Vagina (tissue), 2 donors: ENCODE measurements around the gene TMEM86A. TPM values are rescaled to one million over a fixed set of nuclear protein-coding genes. Genes with fewer than 3 reads are reported as not detected.

Experiments used
- DNase-seq, 2 donors: peaks; one replicate each; pipeline ENCODE4 v3.0.0-alpha.2; 2017; ENCODE audit errors: extremely low spot score in 2 of 2
- H3K27ac ChIP-seq: fragments of 200-600 bp; sonication (generic); one replicate; pipeline ENCODE4 v1.5.1; 2019
- H3K27me3 ChIP-seq: fragments of 200-600 bp; sonication (generic); one replicate; pipeline ENCODE4 v1.5.1; 2019
- H3K36me3 ChIP-seq, 2 donors: fragments of 200-600 bp; sonication (generic); one replicate each; pipeline ENCODE4 v1.5.1; 2017 to 2019
- H3K4me1 ChIP-seq: fragments of 200-600 bp; sonication (generic); one replicate; pipeline ENCODE4 v1.5.1; 2019
- H3K4me3 ChIP-seq, 2 donors: fragments of 200-600 bp; sonication (generic); 1 replicate in 1 of 2; 2 replicates in 1 of 2; pipeline ENCODE4 v1.5.1; 2016 to 2019
- H3K9me3 ChIP-seq: fragments of 200-600 bp; sonication (generic); one replicate; pipeline ENCODE4 v1.5.1; 2019
- POLR2A ChIP-seq, 2 donors: fragments of 450-650 bp; IDR thresholded peaks; one replicate each; pipeline ENCODE4 v1.6.1; 2017; ENCODE audit warnings: antibody characterized with exemption in 2 of 2, mild to moderate bottlenecking in 2 of 2, moderate library complexity in 2 of 2
- POLR2AphosphoS5 ChIP-seq, 2 donors: sonication (generic); formaldehyde crosslinking; IDR thresholded peaks; one replicate each; pipeline ENCODE4 v1.9.0; 2017; ENCODE audit warnings: antibody characterized with exemption in 2 of 2, mild to moderate bottlenecking in 2 of 2, low read depth in 1 of 2; ENCODE audit not compliant: insufficient read depth in 1 of 2
- intact Hi-C: fragments of 100-400 bp; cut with DNase I; formaldehyde crosslinking; loops from one replicate; pipeline ENCODE4 v1.15.1; 2023
- total RNA-seq: library from RNA; depleted of rRNA; stranded (reverse); fragments of >200 nt; gene quantifications from one replicate; pipeline ENCODE4 v1.2.3, GENCODE V29; 2016
- TF ChIP-seq, protein P1 (sequence below), 3 experiments: fragments of 450-650 bp in 2 of 3; fragments of 200-600 bp in 1 of 3; sonication (generic) in 1 of 3; IDR thresholded peaks; one replicate each; pipeline ENCODE4 v1.5.1; 2017 to 2019; ENCODE audit warnings: antibody characterized with exemption in 3 of 3, mild to moderate bottlenecking in 2 of 3, moderate library complexity in 2 of 3

TMEM86A gene
- total RNA-seq, 1 donor from 2014 or later: 26.8 TPM

- Histone ChIP-seq H3K27me3 (no peaks in the 10 kb centered on the region), H3K4me1 (no peaks in the 10 kb centered on the region), H3K9me3 (no peaks in the 10 kb centered on the region), H3K4me3 (no peak overlapping the region), H3K36me3 (no peaks in the 10 kb centered on the region), H3K27ac (no peak overlapping the region)
- no peak for DNase-seq
- TF ChIP-seq, protein P1, sequence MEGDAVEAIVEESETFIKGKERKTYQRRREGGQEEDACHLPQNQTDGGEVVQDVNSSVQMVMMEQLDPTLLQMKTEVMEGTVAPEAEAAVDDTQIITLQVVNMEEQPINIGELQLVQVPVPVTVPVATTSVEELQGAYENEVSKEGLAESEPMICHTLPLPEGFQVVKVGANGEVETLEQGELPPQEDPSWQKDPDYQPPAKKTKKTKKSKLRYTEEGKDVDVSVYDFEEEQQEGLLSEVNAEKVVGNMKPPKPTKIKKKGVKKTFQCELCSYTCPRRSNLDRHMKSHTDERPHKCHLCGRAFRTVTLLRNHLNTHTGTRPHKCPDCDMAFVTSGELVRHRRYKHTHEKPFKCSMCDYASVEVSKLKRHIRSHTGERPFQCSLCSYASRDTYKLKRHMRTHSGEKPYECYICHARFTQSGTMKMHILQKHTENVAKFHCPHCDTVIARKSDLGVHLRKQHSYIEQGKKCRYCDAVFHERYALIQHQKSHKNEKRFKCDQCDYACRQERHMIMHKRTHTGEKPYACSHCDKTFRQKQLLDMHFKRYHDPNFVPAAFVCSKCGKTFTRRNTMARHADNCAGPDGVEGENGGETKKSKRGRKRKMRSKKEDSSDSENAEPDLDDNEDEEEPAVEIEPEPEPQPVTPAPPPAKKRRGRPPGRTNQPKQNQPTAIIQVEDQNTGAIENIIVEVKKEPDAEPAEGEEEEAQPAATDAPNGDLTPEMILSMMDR (IDR thresholded peaks at IDR 0.05): no peak
- TF ChIP-seq POLR2A (IDR thresholded peaks at IDR 0.05): no peak
- no peak for TF ChIP-seq POLR2AphosphoS5 (IDR thresholded peaks at IDR 0.05; ENCODE audit: insufficient read depth in 1 of 2, low read depth in 1 of 2)
- intact Hi-C loops: loop anchor here (10.0 kb wide), 1 partner anchor 622 kb away; no protein-coding TSS in a partner anchor
These were observed 38.1 kb downstream of the TMEM86A start for GRCh38 chr11:18736590-18737148.

GRCh38 chr11:18737642-18738041 is 39.1 kb downstream of the TMEM86A start:
- TF ChIP-seq, protein P1 (IDR thresholded peaks at IDR 0.05): no peak
- TF ChIP-seq POLR2AphosphoS5 (IDR thresholded peaks at IDR 0.05; ENCODE audit: insufficient read depth in 1 of 2, low read depth in 1 of 2) (no peak), POLR2A (IDR thresholded peaks at IDR 0.05) (no peak)
- H3K9me3 ChIP-seq: no peaks in the 10 kb centered on the region
- no peak for DNase-seq
- no peaks in the 10 kb centered on the region for H3K27me3 ChIP-seq
- no peaks in the 10 kb centered on the region for H3K4me1 ChIP-seq
- intact Hi-C loops: loop anchor here (10.0 kb wide), 1 partner anchor 623 kb away; no protein-coding TSS in a partner anchor
- H3K27ac ChIP-seq: no peak overlapping the region
- H3K4me3 ChIP-seq: no peak overlapping the region
- no peaks in the 10 kb centered on the region for H3K36me3 ChIP-seq

- Histone ChIP-seq H3K9me3 (no peaks in the 10 kb centered on the region), H3K4me3 (no peak overlapping the region), H3K27me3 (no peaks in the 10 kb centered on the region), H3K4me1 (no peaks in the 10 kb centered on the region), H3K36me3 (no peaks in the 10 kb centered on the region), H3K27ac (no peak overlapping the region)
- no peak for TF ChIP-seq POLR2A (IDR thresholded peaks at IDR 0.05)
- TF ChIP-seq, protein P1 (IDR thresholded peaks at IDR 0.05): no peak
- no peak for TF ChIP-seq POLR2AphosphoS5 (IDR thresholded peaks at IDR 0.05; ENCODE audit: insufficient read depth in 1 of 2, low read depth in 1 of 2)
- intact Hi-C loops: loop anchor here (10.0 kb wide), 1 partner anchor 625 kb away; no protein-coding TSS in a partner anchor
- no peak for DNase-seq
These were observed 41.1 kb downstream of the TMEM86A start for GRCh38 chr11:18739685-18740084.

- intact Hi-C loops: no loop called here
- Histone ChIP-seq H3K27ac (no peak overlapping the region), H3K4me3 (no peak overlapping the region), H3K27me3 (no peaks in the 10 kb centered on the region), H3K36me3 (no peaks in the 10 kb centered on the region), H3K4me1 (no peaks in the 10 kb centered on the region), H3K9me3 (no peaks in the 10 kb centered on the region)
- no peak for DNase-seq
- TF ChIP-seq, protein P1 (IDR thresholded peaks at IDR 0.05): no peak
- TF ChIP-seq POLR2AphosphoS5 (IDR thresholded peaks at IDR 0.05; ENCODE audit: insufficient read depth in 1 of 2, low read depth in 1 of 2) (no peak), POLR2A (IDR thresholded peaks at IDR 0.05) (no peak)
These were observed 43.2 kb downstream of the TMEM86A start for GRCh38 chr11:18741783-18742182.

DNA sequence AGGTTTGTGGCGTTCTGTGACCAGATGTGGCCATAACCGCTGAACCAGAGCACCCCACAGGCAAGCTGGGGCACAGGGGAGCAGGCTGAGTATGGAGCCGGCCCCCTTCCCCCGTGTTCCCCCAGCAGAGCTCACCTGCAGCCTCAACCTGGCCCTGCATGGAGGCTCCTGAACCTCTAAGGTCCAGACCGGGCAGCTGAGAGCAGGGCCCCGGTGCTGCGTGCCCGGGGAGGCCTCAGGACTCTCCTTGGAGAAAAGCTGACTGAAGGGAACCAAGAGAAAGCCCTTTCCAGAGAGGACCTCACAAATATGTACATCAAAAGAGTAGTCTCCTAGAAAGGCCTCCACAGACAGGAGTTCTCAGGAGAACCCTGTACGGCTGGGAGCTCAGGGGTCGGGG is 44.8 kb downstream of the TMEM86A start:
- intact Hi-C loops: no loop called here
- TF ChIP-seq POLR2AphosphoS5 (IDR thresholded peaks at IDR 0.05; ENCODE audit: insufficient read depth in 1 of 2, low read depth in 1 of 2) (no peak), POLR2A (IDR thresholded peaks at IDR 0.05) (no peak)
- TF ChIP-seq, protein P1 (IDR thresholded peaks at IDR 0.05): no peak
- H3K27me3 ChIP-seq: no peaks in the 10 kb centered on the region
- H3K36me3 ChIP-seq: no peaks in the 10 kb centered on the region
- DNase-seq: no peak
- no peak overlapping the region for H3K4me3 ChIP-seq
- no peak overlapping the region for H3K27ac ChIP-seq
- no peaks in the 10 kb centered on the region for H3K9me3 ChIP-seq
- no peaks in the 10 kb centered on the region for H3K4me1 ChIP-seq
